Neuronal stem cell (in vitro differentiated cells): ENCODE data around the gene RNF181.

ENCODE experiments used
- DNase-seq: peaks from one replicate; pipeline ENCODE4 v3.0.0-alpha.2; 2013; ENCODE audit warnings: low spot score
- H2AFZ ChIP-seq: one replicate; pipeline ENCODE4 v1.6.1; 2013; ENCODE audit warnings: mild to moderate bottlenecking, low read length, inconsistent platforms
- H2AK5ac ChIP-seq: 2 replicates; pipeline ENCODE4 v1.6.1; 2013; ENCODE audit warnings: low read depth, mild to moderate bottlenecking, inconsistent platforms, low read length, moderate library complexity, mixed read lengths
- H2BK120ac ChIP-seq: 2 replicates; pipeline ENCODE4 v1.6.1; 2013; ENCODE audit warnings: low read depth, mild to moderate bottlenecking, inconsistent platforms, low read length, moderate library complexity, mixed read lengths
- H2BK12ac ChIP-seq: one replicate; pipeline ENCODE4 v1.6.1; 2013; ENCODE audit warnings: low read length, inconsistent platforms
- H2BK15ac ChIP-seq: 2 replicates; pipeline ENCODE4 v1.6.1; 2013; ENCODE audit warnings: mild to moderate bottlenecking, low read length, inconsistent platforms, mixed read lengths
- H2BK5ac ChIP-seq: one replicate; pipeline ENCODE4 v1.6.1; 2013; ENCODE audit warnings: inconsistent platforms, mild to moderate bottlenecking, low read length, moderate library complexity
- H3K14ac ChIP-seq: one replicate; pipeline ENCODE4 v1.6.1; 2013; ENCODE audit warnings: low read length, inconsistent platforms
- H3K18ac ChIP-seq: 2 replicates; pipeline ENCODE4 v1.6.1; 2013; ENCODE audit warnings: low read length, inconsistent platforms
- H3K23ac ChIP-seq: 2 replicates; pipeline ENCODE4 v1.6.1; 2013; ENCODE audit warnings: low read depth, mild to moderate bottlenecking, mixed read lengths, low read length, inconsistent platforms; ENCODE audit not compliant: poor library complexity
- H3K27ac ChIP-seq: replicated peaks from 3 replicates; pipeline ENCODE4 v1.5.1; 2013; ENCODE audit warnings: low read length, inconsistent platforms
- H3K27me3 ChIP-seq, 3 experiments: 2 replicates each; pipeline ENCODE4 v1.6.1; 2013; ENCODE audit warnings: low read length in 3 of 3, mild to moderate bottlenecking in 2 of 3, inconsistent platforms in 1 of 3, low read depth in 1 of 3, mixed read lengths in 1 of 3, moderate library complexity in 1 of 3; ENCODE audit not compliant: control insufficient read depth in 3 of 3, insufficient read depth in 3 of 3
- H3K36me3 ChIP-seq, 2 donors: replicated peaks in 1 of 2; 2 replicates each; pipeline ENCODE4 v1.6.1; 2013; ENCODE audit warnings: low read length in 2 of 2; ENCODE audit not compliant: control insufficient read depth in 2 of 2, insufficient read depth in 2 of 2
- H3K4ac ChIP-seq: 2 replicates; pipeline ENCODE4 v1.6.1; 2013; ENCODE audit warnings: inconsistent platforms, mild to moderate bottlenecking, low read length, moderate library complexity
- H3K4me1 ChIP-seq, 2 donors: 1 replicate in 1 of 2; 2 replicates in 1 of 2; pipeline ENCODE4 v1.6.1; 2013; ENCODE audit warnings: low read length in 2 of 2, low read depth in 1 of 2; ENCODE audit not compliant: control insufficient read depth in 2 of 2, insufficient read depth in 1 of 2
- H3K4me2 ChIP-seq: one replicate; pipeline ENCODE4 v1.6.1; 2013; ENCODE audit warnings: mild to moderate bottlenecking, low read length, inconsistent platforms; ENCODE audit not compliant: insufficient read depth, poor library complexity, severe bottlenecking
- H3K4me3 ChIP-seq, 2 donors: 2 replicates each; pipeline ENCODE4 v1.5.1; 2013; ENCODE audit warnings: low read length in 2 of 2, mild to moderate bottlenecking in 2 of 2, inconsistent platforms in 1 of 2, moderate library complexity in 1 of 2
- H3K79me1 ChIP-seq: one replicate; pipeline ENCODE4 v1.6.1; 2013; ENCODE audit warnings: low read depth, mild to moderate bottlenecking, inconsistent platforms, low read length, moderate library complexity
- H3K9ac ChIP-seq: one replicate; pipeline ENCODE4 v1.6.1; 2013; ENCODE audit warnings: mild to moderate bottlenecking, low read depth, low read length, inconsistent platforms; ENCODE audit not compliant: poor library complexity
- H3K9me3 ChIP-seq, 2 donors: replicated peaks in 1 of 2; 2 replicates each; pipeline versions ENCODE3 to v1.6.1; 2013; ENCODE audit warnings: low read length in 2 of 2, mild to moderate bottlenecking in 2 of 2, inconsistent platforms in 1 of 2, low read depth in 1 of 2, mixed read lengths in 1 of 2, moderate library complexity in 1 of 2; ENCODE audit not compliant: control insufficient read depth in 2 of 2, insufficient read depth in 1 of 2
- H4K8ac ChIP-seq: one replicate; pipeline ENCODE4 v1.6.1; 2013; ENCODE audit warnings: low read depth, mild to moderate bottlenecking, inconsistent platforms, low read length, moderate library complexity
- H4K91ac ChIP-seq: one replicate; pipeline ENCODE4 v1.6.1; 2013; ENCODE audit warnings: low read length, low read depth, mild to moderate bottlenecking, inconsistent platforms; ENCODE audit not compliant: poor library complexity
- WGBS, 2 donors: extraction: QIAGEN DNeasy Blood & Tissue Kit; methylation state at CpG; one replicate each; pipeline ENCODE4 v1.1.7; 2013; ENCODE audit warnings: missing lambda C conversion rate in 2 of 2, mixed read lengths in 1 of 2; ENCODE audit not compliant: insufficient read length in 2 of 2, insufficient replicate concordance in 1 of 2; ENCODE audit errors: extremely low coverage in 2 of 2; 5-methylcytosine and 5-hydroxymethylcytosine counted together

The RNF181 gene

DNA sequence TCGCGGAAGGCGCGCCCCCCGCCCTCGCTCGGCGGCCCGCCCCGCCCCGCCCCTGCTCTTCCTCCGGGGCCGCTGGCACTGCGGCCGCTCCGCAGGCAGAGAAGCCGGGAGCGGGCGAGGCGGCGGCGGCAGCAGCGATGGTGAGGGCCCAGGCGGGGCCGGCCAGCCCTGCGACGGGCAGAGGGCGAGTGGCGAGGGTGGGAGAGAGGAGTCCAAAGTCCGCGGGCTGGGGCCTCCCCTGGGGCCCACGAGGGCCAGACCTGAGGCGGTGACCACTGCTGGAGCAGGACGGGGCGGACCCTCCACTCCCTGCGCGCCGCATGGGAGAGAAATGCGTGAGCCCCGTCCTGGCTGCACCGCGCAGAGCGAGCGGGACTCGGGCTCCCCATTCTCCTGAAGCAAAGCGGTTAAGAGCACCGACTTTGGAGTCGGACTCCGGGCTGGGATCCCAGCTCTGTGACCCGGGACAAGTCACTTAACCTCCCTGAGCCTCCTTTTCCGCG lies 11.1 kb upstream of the RNF181 start, which contains the start of gene VAMP5:
TSS of gene VAMP5 (plus strand) at position 78 of the 503 bp plus-strand sequence. CDS start at position 138, 60 bp downstream.
- H3K9me3 ChIP-seq: no peaks in the 10 kb centered on the region
- H3K27me3 ChIP-seq: peaks cover 0 to 26% (median 3%) of the 10 kb centered on the region in 3 experiments
- H2BK5ac ChIP-seq: peak within 1 kb of the TSS; percentile 43
- peak within 1 kb of the TSS; percentile 73 for H3K14ac ChIP-seq
- H3K4me1 ChIP-seq: peaks cover 10 to 23% of the 10 kb centered on the region in 2 donors
- no peak within 1 kb of the TSS for H2BK12ac ChIP-seq
- H4K91ac ChIP-seq: no peak within 1 kb of the TSS
- peak within 1 kb of the TSS; percentile 51 for H3K4me2 ChIP-seq
- H3K23ac ChIP-seq: no peak within 1 kb of the TSS
- H2BK120ac ChIP-seq: no peak within 1 kb of the TSS
- H3K4me3 ChIP-seq: peak within 1 kb of the TSS in 1 of 2 donors; percentile 72
- no peak within 1 kb of the TSS for H2AK5ac ChIP-seq
- no peak within 1 kb of the TSS for H2BK15ac ChIP-seq
- WGBS, 2 donors: no CpG with 5 or more reads among the region's 52 CpGs
- no peak for DNase-seq
- no peak within 1 kb of the TSS for H3K4ac ChIP-seq
- H2AFZ ChIP-seq: peak within 1 kb of the TSS; percentile 58
- no peak within 1 kb of the TSS for H4K8ac ChIP-seq
- H3K18ac ChIP-seq: peak within 1 kb of the TSS; percentile 72
- H3K27ac ChIP-seq: no peak within 1 kb of the TSS
- no peaks in the 10 kb centered on the region for H3K79me1 ChIP-seq
- no peak within 1 kb of the TSS for H3K9ac ChIP-seq
- no peaks in the 10 kb centered on the region for H3K36me3 ChIP-seq

DNA sequence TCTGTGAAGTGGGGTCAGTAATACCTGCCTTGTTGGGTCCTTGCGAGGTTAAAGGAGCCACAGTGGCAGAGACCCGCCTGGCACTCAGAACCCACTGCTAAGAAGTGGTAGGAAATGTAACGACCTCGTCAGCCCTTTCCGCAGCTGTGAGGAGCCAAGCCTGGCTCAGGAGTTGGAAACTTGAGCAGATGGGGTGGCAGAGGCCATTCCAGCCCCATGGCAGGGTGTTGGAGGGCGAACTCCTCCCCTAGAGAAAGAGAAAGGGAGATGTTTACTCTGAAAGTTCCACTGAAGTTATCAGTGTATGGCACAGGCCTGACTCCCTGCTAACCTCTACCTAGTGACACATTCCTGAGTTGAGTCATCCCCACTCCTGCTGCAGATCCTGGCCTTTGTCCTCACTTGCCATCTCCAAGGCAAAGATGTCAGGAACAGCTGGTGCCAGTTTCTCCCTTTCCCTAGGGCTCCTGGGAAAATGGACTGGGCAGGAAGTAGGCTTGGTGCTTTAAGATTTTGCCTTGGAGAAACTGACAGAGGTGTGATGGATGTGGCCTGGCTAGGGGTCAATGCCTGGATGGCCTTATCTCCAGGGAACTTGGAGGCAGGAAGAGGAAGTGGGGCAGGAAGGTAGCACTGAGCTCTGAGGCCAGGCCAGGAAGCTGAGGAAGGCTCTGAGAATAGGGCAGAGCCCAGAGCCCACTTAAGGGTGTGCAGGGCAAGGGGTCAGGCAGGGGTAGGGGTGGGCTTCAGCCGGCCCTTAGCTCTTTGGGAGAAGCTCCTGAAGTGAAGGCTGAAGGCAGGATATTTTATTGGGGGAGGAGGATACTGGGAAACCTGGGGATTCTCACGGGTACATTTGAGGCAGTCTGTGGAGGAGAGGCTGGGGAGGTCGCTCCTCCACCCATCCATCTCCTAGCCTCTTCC lies 10.4 kb upstream of the RNF181 start:
- no peak overlapping the region for H3K27ac ChIP-seq
- no peak overlapping the region for H3K9ac ChIP-seq
- no peak overlapping the region for H2BK15ac ChIP-seq
- peaks cover 0 to 26% (median 3%) of the 10 kb centered on the region in 3 experiments for H3K27me3 ChIP-seq
- H3K18ac ChIP-seq: no peak overlapping the region
- no peak overlapping the region for H2BK12ac ChIP-seq
- DNase-seq: no peak
- H3K36me3 ChIP-seq: no peaks in the 10 kb centered on the region
- WGBS, 2 donors: no CpG with 5 or more reads among the region's 9 CpGs
- no peak overlapping the region for H3K4me2 ChIP-seq
- H2AFZ ChIP-seq: peak overlapping the region; percentile 58
- H3K14ac ChIP-seq: no peak overlapping the region
- no peaks in the 10 kb centered on the region for H3K79me1 ChIP-seq
- no peak overlapping the region for H3K4ac ChIP-seq
- H2AK5ac ChIP-seq: no peak overlapping the region
- H4K8ac ChIP-seq: no peak overlapping the region
- no peak overlapping the region for H3K23ac ChIP-seq
- H3K4me1 ChIP-seq: peaks cover 6 to 15% of the 10 kb centered on the region in 2 donors
- H3K4me3 ChIP-seq: no peak overlapping the region
- no peak overlapping the region for H4K91ac ChIP-seq
- peak overlapping the region; percentile 43 for H2BK5ac ChIP-seq
- H2BK120ac ChIP-seq: no peak overlapping the region
- no peaks in the 10 kb centered on the region for H3K9me3 ChIP-seq

DNA sequence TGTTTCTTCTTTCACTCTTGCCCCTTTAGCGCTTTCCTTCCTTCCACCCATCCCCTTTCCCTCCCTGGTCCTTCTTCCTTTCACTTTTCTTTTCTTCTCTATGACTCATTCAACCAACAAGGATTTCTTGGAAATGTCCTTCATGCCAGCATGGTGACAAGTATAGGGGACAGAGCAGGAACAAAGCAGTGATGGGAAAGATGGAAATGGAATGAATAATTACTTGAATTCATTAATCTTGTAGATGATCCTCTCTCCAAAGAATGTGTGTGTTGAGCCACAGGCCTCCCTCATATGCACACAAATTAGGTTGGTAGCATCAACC lies 9.8 kb upstream of the RNF181 start:
- H2BK120ac ChIP-seq: no peak overlapping the region
- H3K36me3 ChIP-seq: no peaks in the 10 kb centered on the region
- no peak overlapping the region for H3K9ac ChIP-seq
- H3K27me3 ChIP-seq: peaks cover 0 to 26% (median 3%) of the 10 kb centered on the region in 3 experiments
- WGBS, 2 donors: no CpG with 5 or more reads among the region's 1 CpG
- no peak overlapping the region for H3K27ac ChIP-seq
- no peak overlapping the region for H3K4ac ChIP-seq
- no peak overlapping the region for H3K4me3 ChIP-seq
- H3K4me1 ChIP-seq: peaks cover 6 to 15% of the 10 kb centered on the region in 2 donors
- H4K91ac ChIP-seq: no peak overlapping the region
- H4K8ac ChIP-seq: no peak overlapping the region
- H3K14ac ChIP-seq: no peak overlapping the region
- no peaks in the 10 kb centered on the region for H3K79me1 ChIP-seq
- H3K4me2 ChIP-seq: no peak overlapping the region
- no peak overlapping the region for H2BK5ac ChIP-seq
- H3K23ac ChIP-seq: no peak overlapping the region
- no peaks in the 10 kb centered on the region for H3K9me3 ChIP-seq
- H3K18ac ChIP-seq: no peak overlapping the region
- H2BK15ac ChIP-seq: no peak overlapping the region
- peak overlapping the region; percentile 58 for H2AFZ ChIP-seq
- no peak overlapping the region for H2AK5ac ChIP-seq
- no peak for DNase-seq
- H2BK12ac ChIP-seq: no peak overlapping the region

DNA sequence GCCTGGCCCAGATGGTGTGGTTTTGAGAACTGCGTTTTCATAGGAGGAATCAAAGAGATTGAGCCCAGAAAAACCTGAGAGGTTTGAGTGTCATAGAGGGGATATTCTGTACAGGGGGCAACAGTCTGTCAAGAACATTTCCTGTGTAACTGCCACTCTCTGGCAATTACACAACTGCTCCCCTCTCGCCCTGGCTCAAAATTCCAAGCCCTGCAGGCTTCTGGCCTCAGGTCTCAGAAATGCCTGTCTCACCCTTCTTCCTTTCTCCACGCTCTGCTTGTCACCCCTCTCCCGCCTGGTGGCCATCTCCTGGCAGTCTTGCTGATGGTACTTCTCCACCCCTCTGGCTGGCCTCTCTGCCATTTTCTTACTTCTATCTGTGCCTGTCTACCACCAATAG lies 7.3 kb upstream of the RNF181 start:
- H3K9me3 ChIP-seq: peaks cover 0 to 2% of the 10 kb centered on the region in 2 donors
- no peak overlapping the region for H2BK5ac ChIP-seq
- no peak overlapping the region for H3K4me3 ChIP-seq
- peak overlapping the region; percentile 46 for H2AFZ ChIP-seq
- H3K27me3 ChIP-seq: peaks cover 0 to 24% (median 3%) of the 10 kb centered on the region in 3 experiments
- H2BK120ac ChIP-seq: no peak overlapping the region
- no peaks in the 10 kb centered on the region for H3K79me1 ChIP-seq
- no peak overlapping the region for H4K91ac ChIP-seq
- H3K18ac ChIP-seq: no peak overlapping the region
- no peak overlapping the region for H3K14ac ChIP-seq
- peaks cover 6 to 15% of the 10 kb centered on the region in 2 donors for H3K4me1 ChIP-seq
- no CpG with 5 or more reads among the region's 4 CpGs for WGBS, 2 donors
- no peak overlapping the region for H3K27ac ChIP-seq
- no peak overlapping the region for H3K4ac ChIP-seq
- no peaks in the 10 kb centered on the region for H3K36me3 ChIP-seq
- no peak for DNase-seq
- H2BK12ac ChIP-seq: no peak overlapping the region
- H3K9ac ChIP-seq: no peak overlapping the region
- no peak overlapping the region for H2BK15ac ChIP-seq
- H3K4me2 ChIP-seq: no peak overlapping the region
- H3K23ac ChIP-seq: no peak overlapping the region
- H2AK5ac ChIP-seq: no peak overlapping the region
- H4K8ac ChIP-seq: no peak overlapping the region
